Right cardiac atrium (tissue), 5 donors: ENCODE measurements around the gene RAB30. TPM values are rescaled to one million over a fixed set of nuclear protein-coding genes. Genes with fewer than 3 reads are reported as not detected.
"Not testable (repeated sequence)": the region's sequence is repeated elsewhere in the genome, so short reads cannot be mapped to it uniquely, and the experiment has no call there.

Source experiments
- ATAC-seq, 2 donors: fragments of 200-7000 bp; cut with Tn5 transposase; one replicate each; pipeline versions ENCODE4 v1.8.0 to v1.9.1; 2020; ENCODE audit warnings: moderate library complexity in 2 of 2, mild to moderate bottlenecking in 1 of 2
- DNase-seq, 3 donors: peaks; one replicate each; pipeline ENCODE4 v3.0.0-alpha.2; 2020
- H3K27ac ChIP-seq: one replicate; pipeline ENCODE4 v1.5.1; 2013; ENCODE audit warnings: mild to moderate bottlenecking, low read length, control low read depth, moderate library complexity
- H3K27me3 ChIP-seq: one replicate; pipeline ENCODE4 v1.6.1; 2013; ENCODE audit not compliant: control insufficient read depth, insufficient read depth
- H3K4me1 ChIP-seq: one replicate; pipeline ENCODE4 v1.6.1; 2013; ENCODE audit warnings: low read length; ENCODE audit not compliant: control insufficient read depth, insufficient read depth
- H3K4me3 ChIP-seq: one replicate; pipeline ENCODE4 v1.5.1; 2013; ENCODE audit warnings: low read length, control low read depth
- H3K9me3 ChIP-seq: one replicate; pipeline ENCODE4 v1.6.1; 2013; ENCODE audit warnings: low read length; ENCODE audit not compliant: control insufficient read depth
- WGBS: extraction: QIAGEN DNeasy Blood & Tissue Kit; methylation state at CpG from one replicate; pipeline ENCODE4 v1.1.7; 2013; 5-methylcytosine and 5-hydroxymethylcytosine counted together
- intact Hi-C, 4 donors: fragments of 100-400 bp; cut with DNase I; formaldehyde crosslinking; loops; one replicate each; pipeline versions ENCODE4 v1.11.0 to v1.14.0; 2022 to 2023
- polyA plus RNA-seq: library from polyadenylated mRNA; stranded (reverse); fragments of 200-250 nt; gene quantifications from one replicate; pipeline ENCODE4 v1.2.3, GENCODE V29; 2013
- total RNA-seq, 4 donors: library from RNA; stranded (reverse); fragmentation: NEBNext Ultra II Directional; extraction: Animal tissue kit (Norgen Biotek cat#: 25700); gene quantifications; one replicate each; pipeline ENCODE4 v1.2.1, GENCODE V29; 2021
- donor health status: healthy with polysubstance abuse.
- donor health status: DM: no; HTN: yes; CAD: no.
- donor health status: DM: no; HTN: no; CAD: no.
- donor health status: DM: no; HTN: yes; CAD: no; lungs with severe emphysema.
- donor health status: DM: yes; HTN: yes; CAD: no.

Gene RAB30
- total and polyA plus RNA-seq, 5 donors: 4.6 to 30.6 (median 24.1) TPM

GRCh38 chr11:83024270-83024854 is 47.3 kb downstream of the RAB30 start:
- no peaks in the 10 kb centered on the region for H3K9me3 ChIP-seq
- peaks cover 9% of the 10 kb centered on the region for H3K4me1 ChIP-seq
- intact Hi-C loops: no loop called here
- H3K27ac ChIP-seq: no peak overlapping the region
- ATAC-seq: no peak
- no peaks in the 10 kb centered on the region for H3K27me3 ChIP-seq
- 91% methylated on average over 3 of the region's 3 CpGs for WGBS
- H3K4me3 ChIP-seq: no peak overlapping the region
- no peak for DNase-seq

- no peaks in the 10 kb centered on the region for H3K9me3 ChIP-seq
- ATAC-seq (no peak), DNase-seq (no peak)
- peaks cover 7% of the 10 kb centered on the region for H3K4me1 ChIP-seq
- H3K27ac ChIP-seq: no peak overlapping the region
- intact Hi-C loops: no loop called here
- no peak overlapping the region for H3K4me3 ChIP-seq
- 60% methylated on average over 4 of the region's 4 CpGs for WGBS
- H3K27me3 ChIP-seq: no peaks in the 10 kb centered on the region
These were observed 48.3 kb downstream of the RAB30 start for GRCh38 chr11:83023410-83023809.

GRCh38 chr11:83021780-83022125 is 49.9 kb downstream of the RAB30 start:
- H3K4me1 ChIP-seq: peaks cover 7% of the 10 kb centered on the region
- ATAC-seq: no peak

GRCh38 chr11:83020942-83021779 is 50.5 kb downstream of the RAB30 start:
- intact Hi-C loops: no loop called here
- Histone ChIP-seq H3K27ac (no peak overlapping the region), H3K9me3 (no peaks in the 10 kb centered on the region), H3K4me3 (no peak overlapping the region), H3K27me3 (no peaks in the 10 kb centered on the region), H3K4me1 (peaks cover 7% of the 10 kb centered on the region)
- DNase-seq (no peak), ATAC-seq (no peak)
- WGBS: 95% methylated on average over 17 of the region's 17 CpGs

More at GRCh38 chr11:83021780-83022125, 49.9 kb downstream of the RAB30 start:
- Histone ChIP-seq H3K27ac (no peak overlapping the region), H3K27me3 (no peaks in the 10 kb centered on the region), H3K4me3 (no peak overlapping the region), H3K9me3 (no peaks in the 10 kb centered on the region)
- WGBS: 88% methylated on average over 2 of the region's 2 CpGs
- intact Hi-C loops: no loop called here
- DNase-seq: no peak

- H3K4me3 ChIP-seq: no peak overlapping the region
- DNase-seq (peak; percentile 38 to 82 (median 74)), ATAC-seq (peak; percentile 86 to 92)
- H3K9me3 ChIP-seq: no peaks in the 10 kb centered on the region
- no peaks in the 10 kb centered on the region for H3K27me3 ChIP-seq
- no peak overlapping the region for H3K27ac ChIP-seq
- WGBS: 87% methylated on average over 12 of the region's 12 CpGs
- peaks cover 4% of the 10 kb centered on the region for H3K4me1 ChIP-seq
- intact Hi-C loops: no loop called here
These were observed 51.7 kb downstream of the RAB30 start for GRCh38 chr11:83019888-83020579.

GRCh38 chr11:83014951-83015350 is 56.7 kb downstream of the RAB30 start:
- Histone ChIP-seq H3K4me1 (peaks cover 4% of the 10 kb centered on the region), H3K9me3 (no peaks in the 10 kb centered on the region), H3K4me3 (no peak overlapping the region), H3K27me3 (no peaks in the 10 kb centered on the region), H3K27ac (no peak overlapping the region)
- 71% methylated on average over 1 of the region's 1 CpG for WGBS
- no peak for DNase-seq
- intact Hi-C loops: no loop called here
- ATAC-seq: no peak

GRCh38 chr11:83012168-83013067 is 59.3 kb downstream of the RAB30 start:
- 72% methylated on average over 7 of the region's 7 CpGs for WGBS
- H3K27ac ChIP-seq: no peak overlapping the region
- no peak for ATAC-seq

GRCh38 chr11:83011333-83012167 is 60.1 kb downstream of the RAB30 start:
- Histone ChIP-seq H3K4me1 (peaks cover 13% of the 10 kb centered on the region), H3K4me3 (no peak overlapping the region), H3K27ac (peak overlapping the region; percentile 1), H3K27me3 (no peaks in the 10 kb centered on the region), H3K9me3 (no peaks in the 10 kb centered on the region)
- DNase-seq: no peak
- peak in 1 of 2 donors; percentile 12 for ATAC-seq
- WGBS: 62% methylated on average over 2 of the region's 2 CpGs
- intact Hi-C loops: no loop called here

More at GRCh38 chr11:83012168-83013067, 59.3 kb downstream of the RAB30 start:
- no peak overlapping the region for H3K4me3 ChIP-seq
- H3K9me3 ChIP-seq: no peaks in the 10 kb centered on the region
- peaks cover 12% of the 10 kb centered on the region for H3K4me1 ChIP-seq
- H3K27me3 ChIP-seq: no peaks in the 10 kb centered on the region
- no peak for DNase-seq
- intact Hi-C loops: no loop called here

- H3K27me3 ChIP-seq: no peaks in the 10 kb centered on the region
- no peak overlapping the region for H3K27ac ChIP-seq
- H3K4me1 ChIP-seq: peaks cover 13% of the 10 kb centered on the region
- WGBS: 100% methylated on average over 2 of the region's 2 CpGs
- DNase-seq: no peak
- H3K4me3 ChIP-seq: no peak overlapping the region
- ATAC-seq: no peak
- H3K9me3 ChIP-seq: no peaks in the 10 kb centered on the region
- intact Hi-C loops: no loop called here
These were observed 61.7 kb downstream of the RAB30 start for GRCh38 chr11:83009999-83010398.

GRCh38 chr11:83009136-83009535 is 62.6 kb downstream of the RAB30 start:
- H3K27ac ChIP-seq, intact Hi-C loops, H3K9me3 ChIP-seq, H3K27me3 ChIP-seq, H3K4me3 ChIP-seq, ATAC-seq: not testable (repeated sequence)
- peaks cover 10% of the 10 kb centered on the region for H3K4me1 ChIP-seq
- 99% methylated on average over 10 of the region's 10 CpGs for WGBS
- DNase-seq: peak in 1 of 3 donors; percentile 58
